K562 (cell line): Measurements from ENCODE around the gene SLC1A3.

Experiments
- CEBPG ChIP-seq, 3 experiments: fragments of 200-800 bp in 1 of 3; sonication (Bioruptor generic) in 1 of 3; sonication (generic) in 1 of 3; formaldehyde crosslinking in 1 of 3; IDR thresholded peaks in 2 of 3; conservative IDR thresholded peaks in 1 of 3; 2 replicates each; pipeline versions ENCODE4 v1.6.1 to v1.8.0; 2016 to 2022; ENCODE audit warnings: missing compliant biosample characterization in 2 of 3, missing genetic modification characterization in 2 of 3, mild to moderate bottlenecking in 1 of 3, missing genetic modification reagents in 1 of 3
- MCM3 ChIP-seq: fragments of 450-650 bp; IDR thresholded peaks from 2 replicates; pipeline ENCODE4 v1.6.1; 2016
- NFIC ChIP-seq: fragments of 450-650 bp; IDR thresholded peaks from 2 replicates; pipeline ENCODE4 v1.6.1; 2017; ENCODE audit warnings: mild to moderate bottlenecking, inconsistent platforms
- NONO ChIP-seq, 2 experiments: fragments of 200-400 bp in 1 of 2; fragments of 450-650 bp in 1 of 2; formaldehyde crosslinking in 1 of 2; IDR thresholded peaks; 2 replicates each; pipeline ENCODE4 v1.6.1; 2017; ENCODE audit warnings: low read depth in 2 of 2, mild to moderate bottlenecking in 2 of 2, moderate library complexity in 2 of 2, low read length in 1 of 2
- POLR2A ChIP-seq: fragments of 450-650 bp; conservative IDR thresholded peaks from 2 replicates; pipeline ENCODE4 v1.6.1; 2016
- RFX5 ChIP-seq: IDR thresholded peaks from 2 replicates; pipeline ENCODE4 v1.6.1; 2011; ENCODE audit warnings: low read depth, mild to moderate bottlenecking, improper control_type of control experiment, low read length
- SIX5 ChIP-seq, 2 experiments: IDR thresholded peaks; 2 replicates each; pipeline ENCODE4 v1.6.1; 2011; ENCODE audit warnings: low read length in 2 of 2, borderline replicate concordance in 1 of 2, low read depth in 1 of 2, mild to moderate bottlenecking in 1 of 2, moderate library complexity in 1 of 2; ENCODE audit not compliant: insufficient read depth in 1 of 2
- SMC3 ChIP-seq: conservative IDR thresholded peaks from 2 replicates; pipeline ENCODE4 v1.6.1; 2011; ENCODE audit warnings: low read depth, low read length, improper control_type of control experiment; ENCODE audit not compliant: insufficient read depth
- TF ChIP-seq, protein P1 (sequence below), 3 experiments: IDR thresholded peaks in 2 of 3; conservative IDR thresholded peaks in 1 of 3; 2 replicates each; pipeline ENCODE4 v1.5.1; 2011 to 2012; ENCODE audit warnings: low read length in 3 of 3, mild to moderate bottlenecking in 3 of 3, control low read depth in 2 of 3, improper control_type of control experiment in 1 of 3, inconsistent platforms in 1 of 3, low read depth in 1 of 3, mixed read lengths in 1 of 3, moderate library complexity in 1 of 3; ENCODE audit not compliant: insufficient read depth in 2 of 3
- TF ChIP-seq, protein P2 (sequence below): fragments of 450-650 bp; IDR thresholded peaks from 2 replicates; pipeline ENCODE4 v1.6.1; 2016; ENCODE audit warnings: antibody characterized with exemption

GRCh38 chr5:36607114-36607571 is 737 bp downstream of the SLC1A3 start:
- TF ChIP-seq NFIC (no peak), NONO (IDR thresholded peaks at IDR 0.05; ENCODE audit: low read depth in 2 of 2, low read length in 1 of 2) (no peak), CEBPG (CRISPR knock-in tag; IDR thresholded peaks at IDR 0.05) (no peak), CEBPG (tag; conservative IDR thresholded peaks at IDR 0.05 in 1 of 2, IDR thresholded peaks at IDR 0.05 in 1 of 2) (no peak), SMC3 (no peak), POLR2A (no peak), SIX5 (IDR thresholded peaks at IDR 0.05; ENCODE audit: borderline replicate concordance in 1 of 2, insufficient read depth in 1 of 2, low read depth in 1 of 2, low read length in 2 of 2) (no peak), RFX5 (no peak), MCM3 (no peak)
- TF ChIP-seq, protein P1, sequence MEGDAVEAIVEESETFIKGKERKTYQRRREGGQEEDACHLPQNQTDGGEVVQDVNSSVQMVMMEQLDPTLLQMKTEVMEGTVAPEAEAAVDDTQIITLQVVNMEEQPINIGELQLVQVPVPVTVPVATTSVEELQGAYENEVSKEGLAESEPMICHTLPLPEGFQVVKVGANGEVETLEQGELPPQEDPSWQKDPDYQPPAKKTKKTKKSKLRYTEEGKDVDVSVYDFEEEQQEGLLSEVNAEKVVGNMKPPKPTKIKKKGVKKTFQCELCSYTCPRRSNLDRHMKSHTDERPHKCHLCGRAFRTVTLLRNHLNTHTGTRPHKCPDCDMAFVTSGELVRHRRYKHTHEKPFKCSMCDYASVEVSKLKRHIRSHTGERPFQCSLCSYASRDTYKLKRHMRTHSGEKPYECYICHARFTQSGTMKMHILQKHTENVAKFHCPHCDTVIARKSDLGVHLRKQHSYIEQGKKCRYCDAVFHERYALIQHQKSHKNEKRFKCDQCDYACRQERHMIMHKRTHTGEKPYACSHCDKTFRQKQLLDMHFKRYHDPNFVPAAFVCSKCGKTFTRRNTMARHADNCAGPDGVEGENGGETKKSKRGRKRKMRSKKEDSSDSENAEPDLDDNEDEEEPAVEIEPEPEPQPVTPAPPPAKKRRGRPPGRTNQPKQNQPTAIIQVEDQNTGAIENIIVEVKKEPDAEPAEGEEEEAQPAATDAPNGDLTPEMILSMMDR (IDR thresholded peaks at IDR 0.05 in 2 of 3, conservative IDR thresholded peaks at IDR 0.05 in 1 of 3; ENCODE audit: insufficient read depth in 2 of 3, low read depth in 1 of 3, low read length in 3 of 3): no peak
- TF ChIP-seq, protein P2, sequence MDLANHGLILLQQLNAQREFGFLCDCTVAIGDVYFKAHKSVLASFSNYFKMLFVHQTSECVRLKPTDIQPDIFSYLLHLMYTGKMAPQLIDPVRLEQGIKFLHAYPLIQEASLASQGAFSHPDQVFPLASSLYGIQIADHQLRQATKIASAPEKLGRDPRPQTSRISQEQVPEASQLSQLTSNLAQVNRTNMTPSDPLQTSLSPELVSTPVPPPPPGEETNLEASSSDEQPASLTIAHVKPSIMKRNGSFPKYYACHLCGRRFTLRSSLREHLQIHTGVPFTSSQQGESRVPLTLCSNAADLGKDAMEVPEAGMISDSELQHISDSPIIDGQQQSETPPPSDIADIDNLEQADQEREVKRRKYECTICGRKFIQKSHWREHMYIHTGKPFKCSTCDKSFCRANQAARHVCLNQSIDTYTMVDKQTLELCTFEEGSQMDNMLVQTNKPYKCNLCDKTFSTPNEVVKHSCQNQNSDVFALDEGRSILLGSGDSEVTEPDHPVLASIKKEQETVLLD: no peak
